Muscle layer of duodenum (tissue), 2 donors: ENCODE measurements around the gene MAPK6.
"Not testable (repeated sequence)": the region's sequence is repeated elsewhere in the genome, so short reads cannot be mapped to it uniquely, and the experiment has no call there.

Experiments
- H3K27ac ChIP-seq: one replicate; pipeline ENCODE4 v1.7.0; 2013; ENCODE audit warnings: mild to moderate bottlenecking, low read length
- H3K27me3 ChIP-seq: one replicate; pipeline ENCODE4 v1.7.0; 2013; ENCODE audit warnings: low read depth, mild to moderate bottlenecking, control low read depth, low read length
- H3K36me3 ChIP-seq, 2 donors: one replicate each; pipeline ENCODE4 v1.7.0; 2013; ENCODE audit warnings: low read length in 2 of 2, control low read depth in 1 of 2, mild to moderate bottlenecking in 1 of 2; ENCODE audit not compliant: insufficient read depth in 2 of 2, control insufficient read depth in 1 of 2
- H3K4me1 ChIP-seq, 2 donors: one replicate each; pipeline ENCODE4 v1.7.0; 2013; ENCODE audit warnings: low read length in 2 of 2, mild to moderate bottlenecking in 2 of 2, control low read depth in 1 of 2, moderate library complexity in 1 of 2; ENCODE audit not compliant: insufficient read depth in 2 of 2, control insufficient read depth in 1 of 2
- H3K4me3 ChIP-seq, 2 donors: one replicate each; pipeline ENCODE4 v1.7.0; 2013; ENCODE audit warnings: low read length in 2 of 2, low read depth in 1 of 2, mild to moderate bottlenecking in 1 of 2
- H3K9me3 ChIP-seq, 2 donors: one replicate each; pipeline ENCODE4 v1.7.0; 2013; ENCODE audit warnings: low read length in 2 of 2, control low read depth in 1 of 2, mild to moderate bottlenecking in 1 of 2; ENCODE audit not compliant: control insufficient read depth in 1 of 2
- donor health status: healthy.

MAPK6 gene

GRCh38 chr15:52023169-52023922 lies 4.3 kb downstream of the MAPK6 start:
- Histone ChIP-seq H3K27me3 (no peaks in the 10 kb centered on the region), H3K36me3 (peaks cover 0 to 21% of the 10 kb centered on the region in 2 donors), H3K4me1 (peaks cover 8 to 16% of the 10 kb centered on the region in 2 donors), H3K9me3 (no peaks in the 10 kb centered on the region), H3K27ac (no peak overlapping the region), H3K4me3 (no peak overlapping the region)

- peaks cover 0 to 3% of the 10 kb centered on the region in 2 donors for H3K9me3 ChIP-seq
- H3K36me3 ChIP-seq: no peaks in the 10 kb centered on the region
- H3K27ac ChIP-seq: no peak overlapping the region
- H3K4me3 ChIP-seq: no peak overlapping the region
- H3K27me3 ChIP-seq: no peaks in the 10 kb centered on the region
- peaks cover 0 to 5% of the 10 kb centered on the region in 2 donors for H3K4me1 ChIP-seq
Measured at GRCh38 chr15:52028431-52029093, 9.5 kb downstream of the MAPK6 start.

GRCh38 chr15:52030010-52030409 lies 11.0 kb downstream of the MAPK6 start:
- no peak overlapping the region for H3K4me3 ChIP-seq
- H3K4me1 ChIP-seq: peaks cover 0 to 5% of the 10 kb centered on the region in 2 donors

GRCh38 chr15:52031556-52031955 lies 12.5 kb downstream of the MAPK6 start:
- Histone ChIP-seq H3K27ac (no peak overlapping the region), H3K4me3 (no peak overlapping the region), H3K36me3 (peaks cover 0 to 4% of the 10 kb centered on the region in 2 donors), H3K9me3 (peaks cover 0 to 3% of the 10 kb centered on the region in 2 donors), H3K4me1 (peaks cover 4 to 9% of the 10 kb centered on the region in 2 donors), H3K27me3 (no peaks in the 10 kb centered on the region)

More at GRCh38 chr15:52030010-52030409, 11.0 kb downstream of the MAPK6 start:
- no peaks in the 10 kb centered on the region for H3K27me3 ChIP-seq
- no peak overlapping the region for H3K27ac ChIP-seq
- H3K9me3 ChIP-seq: peaks cover 0 to 3% of the 10 kb centered on the region in 2 donors
- peaks cover 0 to 4% of the 10 kb centered on the region in 2 donors for H3K36me3 ChIP-seq

- Histone ChIP-seq H3K36me3 (peaks cover 0 to 4% of the 10 kb centered on the region in 2 donors), H3K27ac (no peak overlapping the region), H3K9me3 (peaks cover 0 to 3% of the 10 kb centered on the region in 2 donors), H3K4me1 (peaks cover 8 to 24% of the 10 kb centered on the region in 2 donors), H3K27me3 (no peaks in the 10 kb centered on the region), H3K4me3 (no peak overlapping the region)
Measured at GRCh38 chr15:52037889-52038505, 19.0 kb downstream of the MAPK6 start.

- H3K36me3 ChIP-seq: no peaks in the 10 kb centered on the region
- no peak overlapping the region for H3K4me3 ChIP-seq
- H3K4me1 ChIP-seq: peaks cover 8 to 24% of the 10 kb centered on the region in 2 donors
- H3K27ac ChIP-seq: no peak overlapping the region
- H3K27me3 ChIP-seq: no peaks in the 10 kb centered on the region
- H3K9me3 ChIP-seq: no peaks in the 10 kb centered on the region
Measured at GRCh38 chr15:52039925-52040781, 21.1 kb downstream of the MAPK6 start.

- Histone ChIP-seq H3K27ac (no peak overlapping the region), H3K9me3 (no peaks in the 10 kb centered on the region), H3K4me1 (peaks cover 4 to 21% of the 10 kb centered on the region in 2 donors), H3K36me3 (no peaks in the 10 kb centered on the region), H3K27me3 (no peaks in the 10 kb centered on the region), H3K4me3 (no peak overlapping the region)
Measured at GRCh38 chr15:52042051-52042851, 23.2 kb downstream of the MAPK6 start.

- peaks cover 0 to 11% of the 10 kb centered on the region in 2 donors for H3K4me1 ChIP-seq
- H3K27ac ChIP-seq, H3K4me3 ChIP-seq, H3K36me3 ChIP-seq, H3K27me3 ChIP-seq, H3K9me3 ChIP-seq: not testable (repeated sequence)
Measured at GRCh38 chr15:52045795-52046298, 26.8 kb downstream of the MAPK6 start.

- H3K4me3 ChIP-seq: peak overlapping the region in 1 of 2 donors; percentile 18
- H3K36me3 ChIP-seq, H3K9me3 ChIP-seq, H3K27ac ChIP-seq, H3K27me3 ChIP-seq: not testable (repeated sequence)
- H3K4me1 ChIP-seq: peaks cover 0 to 11% of the 10 kb centered on the region in 2 donors
Measured at GRCh38 chr15:52046552-52046951, 27.5 kb downstream of the MAPK6 start.

GRCh38 chr15:52050416-52050815 lies 31.4 kb downstream of the MAPK6 start:
- Histone ChIP-seq H3K36me3 (peaks cover 7 to 22% of the 10 kb centered on the region in 2 donors), H3K4me3 (no peak overlapping the region), H3K9me3 (peaks cover 0 to 3% of the 10 kb centered on the region in 2 donors), H3K27ac (no peak overlapping the region), H3K4me1 (peaks cover 0 to 5% of the 10 kb centered on the region in 2 donors), H3K27me3 (no peaks in the 10 kb centered on the region)
